HG03095 (cell line): ENCODE results near the gene PAPPA.

Experiments used
- ATAC-seq: cut with Tn5 transposase; IDR thresholded peaks from one replicate; pipeline ENCODE4 v1.9.1; 2021; ENCODE audit warnings: moderate library complexity; ENCODE audit not compliant: unreplicated experiment

PAPPA gene

GRCh38 chr9:116450378-116451139 is 297.0 kb downstream of the PAPPA start:
- ATAC-seq: peak; percentile 86

- ATAC-seq: no peak
Observed at GRCh38 chr9:116451500-116452115, 298.0 kb downstream of the PAPPA start.
